ENCODE data around the gene PAK6.

PAK6 gene

GRCh38 chr15:40250304-40250656 is 11.4 kb downstream of the PAK6 start:
- H3K27ac ChIP-seq (ENCODE audit: low read depth, low read length) = no peak overlapping the region
- no peak overlapping the region for H3K9ac ChIP-seq (ENCODE audit: low read length)

GRCh38 chr15:40250771-40251483 is 12.1 kb downstream of the PAK6 start:
- peaks cover 9% of the 10 kb centered on the region for H3K4me1 ChIP-seq (ENCODE audit: control insufficient read depth, insufficient read depth, low read length)
- no peak overlapping the region for H3K9ac ChIP-seq (ENCODE audit: low read length)
- no peak overlapping the region for H3K27ac ChIP-seq (ENCODE audit: low read depth, low read length)
- H3K36me3 ChIP-seq (ENCODE audit: control insufficient read depth, insufficient read depth, low read length) = no peaks in the 10 kb centered on the region
- H3K27me3 ChIP-seq (ENCODE audit: control insufficient read depth, insufficient read depth, low read length) = peaks cover 57% of the 10 kb centered on the region
- no peaks in the 10 kb centered on the region for H3K9me3 ChIP-seq (ENCODE audit: control insufficient read depth, insufficient read depth, low read depth, low read length)
- H3K4me3 ChIP-seq (ENCODE audit: low read depth, low read length) = no peak overlapping the region

More at GRCh38 chr15:40250304-40250656, 11.4 kb downstream of the PAK6 start:
- Histone ChIP-seq H3K36me3 (ENCODE audit: control insufficient read depth, insufficient read depth, low read length) (no peaks in the 10 kb centered on the region), H3K9me3 (ENCODE audit: control insufficient read depth, insufficient read depth, low read depth, low read length) (no peaks in the 10 kb centered on the region), H3K27me3 (ENCODE audit: control insufficient read depth, insufficient read depth, low read length) (peaks cover 57% of the 10 kb centered on the region), H3K4me3 (ENCODE audit: low read depth, low read length) (no peak overlapping the region), H3K4me1 (ENCODE audit: control insufficient read depth, insufficient read depth, low read length) (peaks cover 14% of the 10 kb centered on the region)

- Histone ChIP-seq H3K27ac (ENCODE audit: low read depth, low read length) (no peak overlapping the region), H3K4me3 (ENCODE audit: low read depth, low read length) (peak overlapping the region; percentile 62), H3K9ac (ENCODE audit: low read length) (no peak overlapping the region), H3K4me1 (ENCODE audit: control insufficient read depth, insufficient read depth, low read length) (peaks cover 9% of the 10 kb centered on the region), H3K9me3 (ENCODE audit: control insufficient read depth, insufficient read depth, low read depth, low read length) (no peaks in the 10 kb centered on the region), H3K36me3 (ENCODE audit: control insufficient read depth, insufficient read depth, low read length) (no peaks in the 10 kb centered on the region), H3K27me3 (ENCODE audit: control insufficient read depth, insufficient read depth, low read length) (peaks cover 57% of the 10 kb centered on the region)
These were observed 12.8 kb downstream of the PAK6 start for GRCh38 chr15:40251486-40252140.

- Histone ChIP-seq H3K27ac (ENCODE audit: low read depth, low read length) (no peak overlapping the region), H3K27me3 (ENCODE audit: control insufficient read depth, insufficient read depth, low read length) (peaks cover 57% of the 10 kb centered on the region), H3K9ac (ENCODE audit: low read length) (no peak overlapping the region), H3K4me1 (ENCODE audit: control insufficient read depth, insufficient read depth, low read length) (peaks cover 12% of the 10 kb centered on the region), H3K9me3 (ENCODE audit: control insufficient read depth, insufficient read depth, low read depth, low read length) (no peaks in the 10 kb centered on the region), H3K36me3 (ENCODE audit: control insufficient read depth, insufficient read depth, low read length) (no peaks in the 10 kb centered on the region), H3K4me3 (ENCODE audit: low read depth, low read length) (peak overlapping the region; percentile 62)
These were observed 13.2 kb downstream of the PAK6 start for GRCh38 chr15:40252141-40252437.

- Histone ChIP-seq H3K4me3 (ENCODE audit: low read depth, low read length) (peak overlapping the region; percentile 62), H3K9ac (ENCODE audit: low read length) (peak overlapping the region; percentile 59), H3K4me1 (ENCODE audit: control insufficient read depth, insufficient read depth, low read length) (peaks cover 17% of the 10 kb centered on the region), H3K27me3 (ENCODE audit: control insufficient read depth, insufficient read depth, low read length) (peaks cover 57% of the 10 kb centered on the region), H3K27ac (ENCODE audit: low read depth, low read length) (no peak overlapping the region), H3K36me3 (ENCODE audit: control insufficient read depth, insufficient read depth, low read length) (no peaks in the 10 kb centered on the region), H3K9me3 (ENCODE audit: control insufficient read depth, insufficient read depth, low read depth, low read length) (no peaks in the 10 kb centered on the region)
These were observed 13.7 kb downstream of the PAK6 start for GRCh38 chr15:40252438-40253166.

- H3K36me3 ChIP-seq (ENCODE audit: control insufficient read depth, insufficient read depth, low read length) = no peaks in the 10 kb centered on the region
- H3K9ac ChIP-seq (ENCODE audit: low read length) = peak overlapping the region; percentile 13
- peaks cover 24% of the 10 kb centered on the region for H3K4me1 ChIP-seq (ENCODE audit: control insufficient read depth, insufficient read depth, low read length)
- H3K9me3 ChIP-seq (ENCODE audit: control insufficient read depth, insufficient read depth, low read depth, low read length) = no peaks in the 10 kb centered on the region
- no peak overlapping the region for H3K27ac ChIP-seq (ENCODE audit: low read depth, low read length)
- peaks cover 53% of the 10 kb centered on the region for H3K27me3 ChIP-seq (ENCODE audit: control insufficient read depth, insufficient read depth, low read length)
- H3K4me3 ChIP-seq (ENCODE audit: low read depth, low read length) = peak overlapping the region; percentile 62
These were observed 14.4 kb downstream of the PAK6 start for GRCh38 chr15:40253167-40253790.

GRCh38 chr15:40254452-40254851 is 15.6 kb downstream of the PAK6 start:
- no peak overlapping the region for H3K4me3 ChIP-seq (ENCODE audit: low read depth, low read length)
- H3K9me3 ChIP-seq (ENCODE audit: control insufficient read depth, insufficient read depth, low read depth, low read length) = no peaks in the 10 kb centered on the region
- no peak overlapping the region for H3K27ac ChIP-seq (ENCODE audit: low read depth, low read length)
- H3K4me1 ChIP-seq (ENCODE audit: control insufficient read depth, insufficient read depth, low read length) = peaks cover 34% of the 10 kb centered on the region
- H3K9ac ChIP-seq (ENCODE audit: low read length) = no peak overlapping the region
- no peaks in the 10 kb centered on the region for H3K36me3 ChIP-seq (ENCODE audit: control insufficient read depth, insufficient read depth, low read length)
- peaks cover 53% of the 10 kb centered on the region for H3K27me3 ChIP-seq (ENCODE audit: control insufficient read depth, insufficient read depth, low read length)

- Histone ChIP-seq H3K4me1 (ENCODE audit: control insufficient read depth, insufficient read depth, low read length) (peaks cover 34% of the 10 kb centered on the region), H3K36me3 (ENCODE audit: control insufficient read depth, insufficient read depth, low read length) (no peaks in the 10 kb centered on the region), H3K9ac (ENCODE audit: low read length) (no peak overlapping the region), H3K27me3 (ENCODE audit: control insufficient read depth, insufficient read depth, low read length) (peaks cover 47% of the 10 kb centered on the region), H3K9me3 (ENCODE audit: control insufficient read depth, insufficient read depth, low read depth, low read length) (no peaks in the 10 kb centered on the region), H3K27ac (ENCODE audit: low read depth, low read length) (no peak overlapping the region), H3K4me3 (ENCODE audit: low read depth, low read length) (no peak overlapping the region)
These were observed 16.2 kb downstream of the PAK6 start for GRCh38 chr15:40255033-40255432.

- Histone ChIP-seq H3K36me3 (ENCODE audit: control insufficient read depth, insufficient read depth, low read length) (no peaks in the 10 kb centered on the region), H3K4me1 (ENCODE audit: control insufficient read depth, insufficient read depth, low read length) (peaks cover 34% of the 10 kb centered on the region), H3K9ac (ENCODE audit: low read length) (no peak overlapping the region), H3K27me3 (ENCODE audit: control insufficient read depth, insufficient read depth, low read length) (peaks cover 32% of the 10 kb centered on the region), H3K27ac (ENCODE audit: low read depth, low read length) (no peak overlapping the region), H3K4me3 (ENCODE audit: low read depth, low read length) (no peak overlapping the region), H3K9me3 (ENCODE audit: control insufficient read depth, insufficient read depth, low read depth, low read length) (no peaks in the 10 kb centered on the region)
These were observed 17.9 kb downstream of the PAK6 start for GRCh38 chr15:40256638-40257235.

GRCh38 chr15:40257656-40258450 is 19.0 kb downstream of the PAK6 start:
- Histone ChIP-seq H3K27ac (ENCODE audit: low read depth, low read length) (no peak overlapping the region), H3K27me3 (ENCODE audit: control insufficient read depth, insufficient read depth, low read length) (peaks cover 21% of the 10 kb centered on the region), H3K4me1 (ENCODE audit: control insufficient read depth, insufficient read depth, low read length) (peaks cover 32% of the 10 kb centered on the region), H3K9me3 (ENCODE audit: control insufficient read depth, insufficient read depth, low read depth, low read length) (no peaks in the 10 kb centered on the region), H3K36me3 (ENCODE audit: control insufficient read depth, insufficient read depth, low read length) (no peaks in the 10 kb centered on the region), H3K4me3 (ENCODE audit: low read depth, low read length) (no peak overlapping the region), H3K9ac (ENCODE audit: low read length) (peak overlapping the region; percentile 44)

All from HUES6 (cell line).